PC-3 (cell line): Measurements from ENCODE around the gene NFXL1. TPM values are rescaled to one million over a fixed set of nuclear protein-coding genes. Genes with fewer than 3 reads are reported as not detected.

ENCODE experiments used
- ATAC-seq: fragments of 200-7000 bp; cut with Tn5 transposase; 2 replicates; pipeline ENCODE4 v1.9.1; 2020; ENCODE audit warnings: mild to moderate bottlenecking, moderate library complexity
- BruUV-seq: library from RNA; stranded (reverse); fragments of 400-500 nt; replicated peaks from 2 replicates; lab custom pipeline; 2021; lab: Mats Ljungman, UMichigan
- CTCF ChIA-PET: fragments of 300-600 bp; sonication (Branson Sonifier 250); formaldehyde crosslinking; loops from one replicate; lab custom pipeline; 2022; ENCODE audit warnings: antibody characterized with exemption; lab: Charles Lee
- POLR2A ChIA-PET: fragments of 300-600 bp; sonication (Branson Sonifier 250); formaldehyde crosslinking; loops from one replicate; lab custom pipeline; 2022; ENCODE audit warnings: antibody characterized with exemption; ENCODE audit not compliant: unreplicated experiment; lab: Charles Lee
- DNase-seq: peaks from one replicate; pipeline ENCODE4 v3.0.0-alpha.2; 2015
- H2AFZ ChIP-seq: fragments of 300-600 bp; sonication (generic); 2 replicates; pipeline ENCODE4 v1.6.0; 2016; ENCODE audit warnings: antibody characterized with exemption, low read length
- H3F3A ChIP-seq: fragments of 300-600 bp; sonication (generic); one replicate; pipeline ENCODE4 v1.6.0; 2017; ENCODE audit warnings: antibody characterized with exemption, low read length, control low read depth, mild to moderate bottlenecking; ENCODE audit not compliant: unreplicated experiment
- H3K27ac ChIP-seq: fragments of 300-600 bp; sonication (generic); 2 replicates; pipeline ENCODE4 v1.5.1; 2016; ENCODE audit warnings: mild to moderate bottlenecking, low read length
- H3K27me3 ChIP-seq: fragments of 300-600 bp; sonication (generic); 2 replicates; pipeline ENCODE4 v1.6.1; 2016; ENCODE audit warnings: low read length, mixed read lengths
- H3K36me3 ChIP-seq: fragments of 300-600 bp; sonication (generic); 2 replicates; pipeline ENCODE4 v1.6.1; 2016; ENCODE audit warnings: low read depth, mixed run types, low read length, mixed read lengths
- H3K4me1 ChIP-seq: fragments of 300-600 bp; sonication (generic); 2 replicates; pipeline ENCODE4 v1.5.1; 2016; ENCODE audit warnings: low read length; ENCODE audit not compliant: insufficient read depth
- H3K4me2 ChIP-seq: fragments of 300-600 bp; sonication (generic); 2 replicates; pipeline ENCODE4 v1.6.0; 2016; ENCODE audit warnings: low read length
- H3K4me3 ChIP-seq: fragments of 300-600 bp; sonication (generic); 2 replicates; pipeline ENCODE4 v1.5.1; 2016; ENCODE audit warnings: mild to moderate bottlenecking, low read length, mixed read lengths
- H3K79me2 ChIP-seq: fragments of 300-600 bp; sonication (generic); 2 replicates; pipeline ENCODE4 v1.6.1; 2017; ENCODE audit warnings: low read length, mixed read lengths
- H3K9ac ChIP-seq: fragments of 300-600 bp; sonication (generic); 2 replicates; pipeline ENCODE4 v1.6.0; 2016; ENCODE audit warnings: mild to moderate bottlenecking, low read length
- H3K9me2 ChIP-seq: fragments of 300-600 bp; sonication (generic); replicated peaks from 2 replicates; pipeline ENCODE4 v1.6.1; 2016; ENCODE audit warnings: mixed run types, low read length, mixed read lengths
- H3K9me3 ChIP-seq: fragments of 300-600 bp; sonication (generic); 2 replicates; pipeline ENCODE4 v1.6.1; 2016; ENCODE audit warnings: low read length, mixed read lengths
- H4K20me1 ChIP-seq: fragments of 300-600 bp; sonication (generic); 2 replicates; pipeline ENCODE4 v1.6.1; 2016; ENCODE audit warnings: low read length, mixed read lengths
- EZH2 ChIP-seq: fragments of 300-600 bp; sonication (generic); IDR thresholded peaks from one replicate; pipeline ENCODE4 v1.6.1; 2017; ENCODE audit warnings: antibody characterized with exemption, mild to moderate bottlenecking, low read length; ENCODE audit not compliant: unreplicated experiment
- EZH2phosphoT487 ChIP-seq: fragments of 300-600 bp; sonication (generic); IDR thresholded peaks from 2 replicates; pipeline ENCODE4 v1.6.1; 2018; ENCODE audit warnings: mild to moderate bottlenecking, antibody characterized with exemption, low read length, borderline replicate concordance
- intact Hi-C: fragments of 100-400 bp; cut with micrococcal nuclease; formaldehyde crosslinking; loops from 2 replicates; pipeline ENCODE4 v1.9.0; 2023
- total RNA-seq: library from RNA; depleted of rRNA; stranded (reverse); fragments of >200 nt; gene quantifications from 2 replicates; pipeline ENCODE4 v1.2.3, GENCODE V29; 2014
- TF ChIP-seq, protein P1 (sequence below): fragments of 300-600 bp; sonication (generic); conservative IDR thresholded peaks from 2 replicates; pipeline ENCODE4 v1.5.1; 2017; ENCODE audit warnings: antibody characterized with exemption, low read depth, mild to moderate bottlenecking, low read length

Gene NFXL1
- total RNA-seq, 1 experiment from 2014 or later: 14.7 TPM

DNA sequence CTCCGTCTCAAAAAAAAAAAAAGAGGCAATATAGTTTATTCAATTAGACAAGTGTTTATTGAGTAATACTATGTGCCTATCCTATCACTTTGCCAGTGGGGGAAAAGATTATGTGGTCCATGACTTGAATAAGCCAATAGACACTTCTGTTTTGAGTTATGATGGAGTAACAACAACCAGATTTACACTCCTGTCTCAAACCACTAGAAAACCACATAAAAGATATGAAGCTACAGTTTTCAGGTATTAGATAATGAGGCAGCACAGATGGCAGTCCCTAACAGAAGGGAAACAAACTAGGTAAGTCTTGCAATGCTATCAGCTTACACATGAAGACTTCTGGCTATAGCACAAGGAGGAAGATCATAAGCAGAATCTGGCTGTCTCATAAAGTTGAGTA lies 22.5 kb downstream of the NFXL1 start:
- no peak overlapping the region for H3K27ac ChIP-seq

DNA sequence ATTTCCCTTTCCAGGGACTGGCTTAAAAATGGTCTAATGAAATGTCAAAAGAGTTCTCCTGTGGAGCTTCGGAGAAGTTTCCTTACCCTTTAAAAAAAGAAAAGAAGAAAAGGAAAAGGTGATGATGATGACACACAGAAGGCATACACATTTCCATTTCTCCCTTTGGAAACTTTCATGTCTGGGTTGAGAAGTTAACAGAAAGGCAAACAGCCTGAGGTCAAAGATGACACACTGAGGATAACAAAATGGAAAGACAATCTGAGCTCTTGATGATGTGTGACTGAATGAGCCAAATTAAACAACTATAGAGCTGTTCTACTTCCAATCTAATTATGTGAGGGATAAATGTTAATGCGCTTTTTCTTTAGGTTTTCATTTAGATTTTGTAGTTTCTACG lies 32.2 kb downstream of the NFXL1 start:
- Histone ChIP-seq H2AFZ (no peak overlapping the region), H3K4me1 (no peaks in the 10 kb centered on the region), H3K9me2 (no peaks in the 10 kb centered on the region), H3K4me3 (no peak overlapping the region), H3K4me2 (no peak overlapping the region), H3F3A (no peaks in the 10 kb centered on the region), H3K79me2 (no peaks in the 10 kb centered on the region), H3K27ac (no peak overlapping the region), H3K9me3 (no peaks in the 10 kb centered on the region), H3K9ac (no peak overlapping the region), H3K27me3 (no peaks in the 10 kb centered on the region), H3K36me3 (peaks cover 54% of the 10 kb centered on the region), H4K20me1 (no peaks in the 10 kb centered on the region)
- CTCF ChIA-PET: no interaction called here
- POLR2A ChIA-PET: no interaction called here
- intact Hi-C loops: no loop called here
- BruUV-seq: no TSS peak
- ATAC-seq (no peak), DNase-seq (no peak)
- TF ChIP-seq EZH2 (no peak), EZH2phosphoT487 (no peak)
- TF ChIP-seq, protein P1, sequence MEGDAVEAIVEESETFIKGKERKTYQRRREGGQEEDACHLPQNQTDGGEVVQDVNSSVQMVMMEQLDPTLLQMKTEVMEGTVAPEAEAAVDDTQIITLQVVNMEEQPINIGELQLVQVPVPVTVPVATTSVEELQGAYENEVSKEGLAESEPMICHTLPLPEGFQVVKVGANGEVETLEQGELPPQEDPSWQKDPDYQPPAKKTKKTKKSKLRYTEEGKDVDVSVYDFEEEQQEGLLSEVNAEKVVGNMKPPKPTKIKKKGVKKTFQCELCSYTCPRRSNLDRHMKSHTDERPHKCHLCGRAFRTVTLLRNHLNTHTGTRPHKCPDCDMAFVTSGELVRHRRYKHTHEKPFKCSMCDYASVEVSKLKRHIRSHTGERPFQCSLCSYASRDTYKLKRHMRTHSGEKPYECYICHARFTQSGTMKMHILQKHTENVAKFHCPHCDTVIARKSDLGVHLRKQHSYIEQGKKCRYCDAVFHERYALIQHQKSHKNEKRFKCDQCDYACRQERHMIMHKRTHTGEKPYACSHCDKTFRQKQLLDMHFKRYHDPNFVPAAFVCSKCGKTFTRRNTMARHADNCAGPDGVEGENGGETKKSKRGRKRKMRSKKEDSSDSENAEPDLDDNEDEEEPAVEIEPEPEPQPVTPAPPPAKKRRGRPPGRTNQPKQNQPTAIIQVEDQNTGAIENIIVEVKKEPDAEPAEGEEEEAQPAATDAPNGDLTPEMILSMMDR: no peak

More for the DNA sequence above, 22.5 kb downstream of the NFXL1 start:
- Histone ChIP-seq H3K36me3 (peaks cover 40% of the 10 kb centered on the region), H3K4me3 (no peak overlapping the region), H3K4me1 (no peaks in the 10 kb centered on the region), H3K27me3 (no peaks in the 10 kb centered on the region), H2AFZ (no peak overlapping the region), H3K79me2 (no peaks in the 10 kb centered on the region), H3K9me2 (no peaks in the 10 kb centered on the region), H4K20me1 (no peaks in the 10 kb centered on the region), H3K9ac (no peak overlapping the region), H3K9me3 (no peaks in the 10 kb centered on the region), H3F3A (no peaks in the 10 kb centered on the region), H3K4me2 (no peak overlapping the region)
- TF ChIP-seq EZH2: no peak
- TF ChIP-seq, protein P1: no peak
- no peak for TF ChIP-seq EZH2phosphoT487
- ATAC-seq: no peak
- intact Hi-C loops: no loop called here
- ChIA-PET POLR2A (no interaction called here), CTCF (no interaction called here)
- DNase-seq: no peak
- BruUV-seq: no TSS peak

GRCh38 chr4:47879458-47879857 lies 34.9 kb downstream of the NFXL1 start:
- no TSS peak for BruUV-seq
- intact Hi-C loops: no loop called here
- Histone ChIP-seq H3F3A (no peaks in the 10 kb centered on the region), H3K4me2 (no peak overlapping the region), H2AFZ (no peak overlapping the region), H3K36me3 (peaks cover 70% of the 10 kb centered on the region), H3K4me1 (no peaks in the 10 kb centered on the region), H3K9ac (no peak overlapping the region), H3K4me3 (no peak overlapping the region), H3K27ac (no peak overlapping the region), H3K9me3 (no peaks in the 10 kb centered on the region), H3K27me3 (no peaks in the 10 kb centered on the region), H4K20me1 (no peaks in the 10 kb centered on the region), H3K79me2 (no peaks in the 10 kb centered on the region), H3K9me2 (no peaks in the 10 kb centered on the region)
- ChIA-PET POLR2A (no interaction called here), CTCF (no interaction called here)
- DNase-seq: no peak
- TF ChIP-seq EZH2phosphoT487: no peak
- no peak for TF ChIP-seq EZH2
- TF ChIP-seq, protein P1: no peak
- ATAC-seq: no peak
